GM12874 (cell line): Measurements from ENCODE around the gene RHBDL3.

Experiments
- CTCF ChIP-seq: IDR thresholded peaks from 2 replicates; pipeline ENCODE4 v1.5.1; 2011; ENCODE audit warnings: low read depth, mild to moderate bottlenecking, control low read depth, low read length, moderate library complexity; ENCODE audit not compliant: insufficient read depth

The RHBDL3 gene

GRCh38 chr17:32361270-32361669, 95.6 kb downstream of the RHBDL3 start:
- no peak for TF ChIP-seq CTCF

GRCh38 chr17:32370426-32370825, 104.8 kb downstream of the RHBDL3 start:
- no peak for TF ChIP-seq CTCF
